GM19025 (cell line): ENCODE data around the gene METAP1D.
A peak's percentile ranks its signal among the peaks of the same experiment; 100 is the strongest.
"Not testable (repeated sequence)": the region's sequence is repeated elsewhere in the genome, so short reads cannot be mapped to it uniquely, and the experiment has no call there.

Source experiments
- ATAC-seq: cut with Tn5 transposase; IDR thresholded peaks from one replicate; pipeline ENCODE4 v1.9.1; 2021; ENCODE audit warnings: mild to moderate bottlenecking, low read depth, moderate library complexity; ENCODE audit not compliant: unreplicated experiment

METAP1D gene

DNA sequence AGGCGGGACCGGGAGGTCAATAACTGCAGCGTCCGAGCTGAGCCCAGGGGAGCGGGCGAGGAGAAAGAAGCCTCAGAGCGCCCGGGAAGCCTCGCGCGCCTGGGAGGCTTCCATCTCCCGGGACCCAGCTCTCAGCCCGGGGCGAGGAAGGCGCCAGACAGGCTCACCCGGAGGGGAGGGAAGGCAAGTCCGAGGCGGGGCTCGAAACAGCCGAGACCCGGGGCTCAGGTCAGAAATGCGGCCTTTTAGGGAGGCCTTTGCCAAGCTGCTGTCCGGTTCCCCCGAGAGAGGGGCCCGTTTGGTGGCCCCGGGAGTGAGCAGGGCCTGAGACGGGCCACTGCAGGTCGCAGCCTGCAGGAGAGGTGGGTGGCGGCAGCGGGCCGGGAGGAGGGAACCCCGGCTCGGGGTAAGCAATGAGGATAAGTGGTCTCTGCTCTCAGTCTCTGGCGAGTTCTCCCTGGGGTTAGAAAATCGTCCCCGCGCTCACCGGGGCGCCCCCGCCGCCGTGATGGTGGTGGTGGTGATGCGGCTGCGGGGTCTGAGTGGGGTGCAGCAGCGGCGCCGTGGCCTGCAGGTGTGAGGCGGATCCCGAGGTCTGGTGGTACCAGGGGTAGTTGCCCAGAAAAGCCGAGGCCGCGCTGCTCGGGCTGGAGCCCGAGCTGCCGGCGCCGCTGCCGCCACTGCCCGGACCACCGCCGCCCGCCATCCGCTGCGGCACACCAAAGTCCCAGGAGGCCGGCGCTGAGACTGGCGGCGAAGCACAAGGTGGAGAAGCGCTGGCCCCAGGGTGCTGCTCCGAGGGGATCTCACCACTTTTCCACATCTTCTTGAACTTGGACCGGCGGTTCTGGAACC lies 100.6 kb downstream of the METAP1D start:
- ATAC-seq = no peak

DNA sequence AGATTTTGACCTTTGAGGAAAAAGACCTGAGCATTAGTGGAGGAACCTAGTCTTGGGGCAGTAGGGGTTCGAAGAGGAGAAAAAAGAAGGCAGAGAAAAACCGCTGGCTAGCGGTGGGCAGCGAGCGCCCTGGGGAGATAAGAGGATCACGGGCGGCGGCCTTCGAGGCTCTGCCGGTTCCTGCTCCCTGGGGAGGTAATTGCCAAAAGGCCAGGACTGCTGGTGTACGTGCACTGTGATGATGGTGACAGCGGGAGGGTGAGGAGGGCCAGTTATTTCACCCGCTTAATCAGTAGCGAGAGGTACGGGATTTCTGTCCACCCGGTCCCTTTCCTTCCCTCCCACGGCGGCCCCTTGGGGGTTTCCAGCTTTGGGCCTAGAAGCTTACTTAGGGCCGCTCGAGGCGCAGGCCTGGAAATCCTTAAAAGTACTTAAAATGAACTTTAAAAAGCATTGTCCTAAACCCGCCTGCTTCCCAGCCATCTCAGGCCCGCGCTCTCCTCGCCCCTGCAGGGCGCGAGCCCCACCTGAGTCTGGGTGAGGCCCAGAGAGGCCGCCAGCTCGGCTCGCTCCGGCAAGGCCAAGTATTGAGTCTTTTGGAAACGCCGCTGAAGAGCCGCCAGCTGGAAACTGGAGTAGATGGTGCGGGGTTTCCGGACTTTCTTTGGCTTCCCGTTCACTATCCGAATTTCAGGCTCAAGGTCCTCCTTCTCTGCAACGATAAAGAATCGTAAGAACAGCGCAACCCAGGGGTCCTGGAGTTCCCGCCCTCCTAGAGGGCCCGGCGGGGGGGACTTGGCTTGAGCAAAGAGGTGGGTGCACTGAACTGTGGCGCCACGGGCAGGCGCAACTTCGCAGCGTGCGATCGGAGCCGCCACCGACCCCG lies 101.4 kb downstream of the METAP1D start:
- no peak for ATAC-seq

GRCh38 chr2:172101821-172102390 lies 102.2 kb downstream of the METAP1D start:
- ATAC-seq = no peak

DNA sequence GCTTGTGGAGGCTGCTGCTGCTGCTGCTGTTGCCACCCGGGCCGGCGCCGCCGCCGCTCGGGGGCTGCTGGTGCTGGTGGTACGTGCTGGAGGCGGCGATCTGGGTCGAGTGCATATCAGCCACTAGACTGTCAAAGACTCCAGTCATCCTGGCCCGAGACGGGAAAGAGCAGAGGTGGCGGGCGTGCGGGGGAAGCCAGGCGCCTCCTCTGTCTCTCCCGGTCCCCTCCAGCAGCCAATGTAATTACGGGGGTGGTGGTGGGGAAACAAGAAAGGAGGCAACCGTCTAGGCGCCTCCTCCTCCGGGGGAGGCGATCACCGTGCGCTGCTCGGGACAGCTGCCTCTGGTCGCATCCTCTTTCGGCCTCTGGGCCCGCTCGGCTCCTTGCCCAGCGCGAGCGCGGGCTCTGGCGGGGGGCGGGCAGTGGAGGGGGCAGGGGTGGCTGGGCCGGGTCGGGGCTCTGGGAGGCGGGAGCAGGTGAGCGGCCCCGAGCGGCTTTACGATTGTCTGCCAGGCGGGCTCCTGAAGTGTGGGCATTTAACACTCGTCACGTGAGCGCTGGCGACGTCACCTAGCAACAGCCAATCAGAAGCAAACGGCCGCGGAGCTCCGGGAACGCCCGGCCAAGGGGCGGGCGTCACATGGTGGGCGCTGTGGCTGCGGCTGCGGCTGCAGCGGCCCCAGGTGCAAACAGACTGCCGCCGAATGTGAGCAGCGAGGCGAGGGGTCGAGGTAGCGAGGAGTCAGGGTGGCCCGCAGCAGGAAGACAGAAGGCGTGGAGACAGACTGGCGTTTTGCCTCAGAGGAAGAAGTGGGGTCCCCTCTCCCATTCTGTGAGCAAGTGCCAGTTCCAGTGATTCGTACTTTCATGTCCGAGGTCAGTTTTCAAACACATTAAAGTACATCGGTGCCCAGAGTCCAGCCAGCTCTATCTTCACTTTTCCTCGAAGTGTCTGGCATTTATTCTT lies 102.9 kb downstream of the METAP1D start, which contains the start of gene DLX2:
TSS of gene DLX2 (minus strand) at position 510 of the 969 bp plus-strand sequence. CDS start at position 148, 362 bp downstream.
- peak; percentile 78 for ATAC-seq

DNA sequence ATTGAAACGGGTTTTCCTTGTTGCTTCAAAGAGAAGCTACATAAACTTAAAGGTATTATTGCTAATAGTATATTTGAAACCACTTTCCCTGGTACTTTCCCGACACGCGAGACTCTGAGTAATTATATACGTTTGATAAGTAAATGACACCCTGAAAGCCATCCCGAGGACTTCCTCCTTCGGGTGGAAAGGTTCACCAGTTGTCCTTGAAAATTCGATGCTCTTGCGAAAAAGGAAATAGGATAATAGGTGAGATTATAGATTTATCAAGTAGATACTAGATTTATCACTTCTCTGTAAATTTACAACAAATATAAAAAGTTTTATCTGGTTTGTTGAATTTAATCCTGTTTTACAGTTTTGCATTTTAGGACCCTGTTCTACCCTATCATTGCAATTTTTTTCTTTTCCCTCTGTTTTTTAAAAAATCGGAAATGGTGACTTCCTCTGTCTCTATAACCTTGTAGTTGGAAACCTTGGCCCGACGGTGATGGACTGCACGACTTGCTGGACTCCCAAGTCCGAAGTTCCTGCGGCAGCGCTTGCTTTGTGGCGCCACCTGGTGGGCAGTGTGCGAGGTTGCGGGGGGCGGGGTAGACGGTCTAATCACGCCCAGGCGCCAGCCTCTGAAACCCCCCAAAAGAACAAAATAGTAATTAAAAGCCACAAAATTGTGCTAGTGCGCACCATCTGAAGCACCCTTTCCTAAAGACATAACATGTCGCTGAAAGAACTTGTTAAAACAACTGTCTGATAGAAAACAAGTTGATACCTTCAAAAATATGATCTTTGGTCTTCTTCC lies 103.9 kb downstream of the METAP1D start:
- no peak for ATAC-seq

- no peak for ATAC-seq
Observed at GRCh38 chr2:172105471-172106107, 105.8 kb downstream of the METAP1D start.

- no peak for ATAC-seq
Observed at GRCh38 chr2:172106108-172106961, 106.6 kb downstream of the METAP1D start.

- no peak for ATAC-seq
Observed at GRCh38 chr2:172107690-172108586, 108.2 kb downstream of the METAP1D start.

DNA sequence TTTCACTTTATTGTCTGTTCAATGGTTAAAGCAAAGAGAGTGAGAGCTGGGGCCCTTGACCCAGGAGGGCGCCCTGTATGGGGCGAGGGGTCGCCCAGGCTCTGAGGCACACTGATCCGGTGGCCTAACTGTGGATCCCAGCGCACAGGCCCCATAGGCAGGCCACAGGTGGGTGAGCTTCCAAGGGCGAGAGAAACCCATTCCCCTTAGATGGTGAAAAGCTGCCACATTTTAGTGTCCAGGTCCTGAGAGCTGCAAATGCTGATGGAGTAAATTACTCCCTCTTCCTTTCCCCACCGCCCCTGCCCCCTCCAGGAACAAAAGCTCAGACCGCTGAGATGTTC lies 108.8 kb downstream of the METAP1D start:
- no peak for ATAC-seq

DNA sequence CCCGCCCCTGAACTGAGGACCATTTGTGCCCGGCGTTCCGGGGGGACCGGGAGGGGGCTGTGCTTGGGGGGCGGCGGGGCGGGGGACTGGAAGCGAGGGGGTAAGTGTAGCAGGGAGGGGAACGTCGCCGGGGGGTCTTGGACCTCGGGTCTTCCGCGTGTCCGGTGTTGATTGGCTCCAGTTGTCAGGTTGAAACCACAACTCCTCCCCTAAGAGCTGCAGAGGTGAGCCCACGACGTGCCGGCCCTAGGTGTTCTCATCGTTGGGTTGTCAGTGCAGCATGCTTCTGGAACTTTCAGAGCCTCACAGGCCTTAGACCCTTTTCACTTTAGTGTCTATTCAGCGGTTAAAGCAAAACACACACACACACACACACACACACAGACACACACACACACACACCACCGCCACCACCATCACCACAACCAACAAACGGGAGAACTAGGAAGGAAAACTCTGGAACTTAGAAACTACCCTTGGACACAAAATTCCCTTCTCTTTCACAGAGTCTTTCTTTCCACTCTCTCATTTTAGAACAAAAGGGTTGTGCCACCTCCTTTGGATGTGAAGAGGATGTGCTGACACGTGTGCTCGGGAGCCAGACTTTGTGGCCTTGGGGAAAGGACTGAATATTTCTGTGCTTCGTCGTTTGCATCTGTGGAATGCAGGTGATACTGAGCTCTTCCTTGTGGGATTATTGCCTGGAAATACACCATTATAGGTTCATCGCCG lies 109.7 kb downstream of the METAP1D start:
- no peak for ATAC-seq

DNA sequence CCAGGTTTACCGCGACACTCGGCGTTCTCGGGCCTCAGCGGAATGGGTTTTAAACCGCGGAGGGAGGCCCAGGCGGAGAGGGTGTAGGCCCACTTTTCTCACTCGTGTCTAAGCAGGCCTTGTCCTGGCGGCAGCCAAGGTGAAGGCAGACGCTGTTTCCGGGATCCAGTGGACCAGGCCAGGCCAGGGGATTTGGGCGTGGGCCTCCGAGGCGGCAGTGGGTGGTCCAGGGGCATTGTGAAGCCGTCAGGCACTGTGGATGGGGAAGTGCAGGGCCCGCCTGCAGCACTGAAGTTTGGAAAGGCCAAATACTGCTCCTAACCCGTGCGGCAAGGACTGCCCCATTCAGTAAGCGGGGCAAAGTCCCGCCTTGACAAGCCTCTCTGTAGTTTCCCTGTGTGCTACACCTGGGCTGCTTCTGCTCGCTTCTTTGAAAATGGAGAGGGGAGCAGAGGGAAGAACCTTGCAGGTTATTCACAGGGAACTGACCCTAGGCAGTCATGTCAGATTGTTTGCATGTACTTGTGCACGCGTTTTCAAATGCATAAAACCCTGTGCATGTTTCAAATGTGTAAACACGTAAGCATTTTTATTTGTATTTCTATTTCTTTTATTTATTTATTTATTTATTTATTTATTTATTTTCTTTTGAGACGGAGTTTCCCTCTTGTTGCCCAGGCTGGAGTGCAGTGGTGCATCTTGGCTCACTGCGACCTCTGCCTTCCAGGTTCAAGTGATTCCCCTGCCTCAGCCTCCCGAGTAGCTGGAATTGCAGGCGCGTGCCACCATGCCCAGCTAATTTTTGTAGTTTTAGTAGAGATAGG lies 110.4 kb downstream of the METAP1D start:
- ATAC-seq = no peak

- ATAC-seq = no peak
Observed at GRCh38 chr2:172113617-172114016, 113.9 kb downstream of the METAP1D start.

- ATAC-seq = not testable (repeated sequence)
Observed at GRCh38 chr2:172114176-172114575, 114.4 kb downstream of the METAP1D start.

GRCh38 chr2:172114579-172114978 lies 114.8 kb downstream of the METAP1D start:
- no peak for ATAC-seq

GRCh38 chr2:172116107-172116506 lies 116.4 kb downstream of the METAP1D start:
- ATAC-seq = no peak
